Subcutaneous adipose tissue (tissue), 4 donors: ENCODE measurements around the gene DLK2. TPM values are rescaled to one million over a fixed set of nuclear protein-coding genes. Genes with fewer than 3 reads are reported as not detected.

Experiments used
- CTCF ChIP-seq: fragments of 450-650 bp; IDR thresholded peaks from one replicate; pipeline ENCODE4 v1.5.1; 2016; ENCODE audit warnings: low read depth, mild to moderate bottlenecking, control low read depth, antibody characterized with exemption, moderate library complexity
- total RNA-seq, 4 donors: library from RNA; depleted of rRNA; stranded (reverse); fragments of >200 nt; gene quantifications; one replicate each; pipeline ENCODE4 v1.1.0, GENCODE V29; 2016

The DLK2 gene
- total RNA-seq, 4 donors from 2014 or later, result not detected

- TF ChIP-seq CTCF, result no peak
These were observed 4.6 kb downstream of the DLK2 start for GRCh38 chr6:43450699-43451131.

GRCh38 chr6:43448916-43449315 lies 6.4 kb downstream of the DLK2 start:
- no peak for TF ChIP-seq CTCF

- no peak for TF ChIP-seq CTCF
These were observed 7.7 kb downstream of the DLK2 start for GRCh38 chr6:43447604-43448003.

GRCh38 chr6:43445576-43445975 lies 9.8 kb downstream of the DLK2 start:
- TF ChIP-seq CTCF, result no peak

GRCh38 chr6:43444582-43444981 lies 10.8 kb downstream of the DLK2 start:
- TF ChIP-seq CTCF, result no peak

- no peak for TF ChIP-seq CTCF
These were observed 11.3 kb downstream of the DLK2 start for GRCh38 chr6:43444036-43444435.

- no peak for TF ChIP-seq CTCF
These were observed 12.4 kb downstream of the DLK2 start for GRCh38 chr6:43442935-43443334.
